ENCODE data around the gene DCLK1. TPM values are rescaled to one million over a fixed set of nuclear protein-coding genes. Genes with fewer than 3 reads are reported as not detected.
A peak's percentile ranks its signal among the peaks of the same experiment; 100 is the strongest.

The DCLK1 gene
- total RNA-seq, 1 donor from 2014 or later = 3.9 TPM

- H3K4me1 Mint-ChIP-seq (ENCODE audit: low read depth) = no peaks in the 10 kb centered on the region
- H3K36me3 Mint-ChIP-seq (ENCODE audit: insufficient read depth) = no peaks in the 10 kb centered on the region
- no peak overlapping the region for H3K27ac Mint-ChIP-seq
- H3K27me3 Mint-ChIP-seq = no peaks in the 10 kb centered on the region
- TF ChIP-seq, protein P1, sequence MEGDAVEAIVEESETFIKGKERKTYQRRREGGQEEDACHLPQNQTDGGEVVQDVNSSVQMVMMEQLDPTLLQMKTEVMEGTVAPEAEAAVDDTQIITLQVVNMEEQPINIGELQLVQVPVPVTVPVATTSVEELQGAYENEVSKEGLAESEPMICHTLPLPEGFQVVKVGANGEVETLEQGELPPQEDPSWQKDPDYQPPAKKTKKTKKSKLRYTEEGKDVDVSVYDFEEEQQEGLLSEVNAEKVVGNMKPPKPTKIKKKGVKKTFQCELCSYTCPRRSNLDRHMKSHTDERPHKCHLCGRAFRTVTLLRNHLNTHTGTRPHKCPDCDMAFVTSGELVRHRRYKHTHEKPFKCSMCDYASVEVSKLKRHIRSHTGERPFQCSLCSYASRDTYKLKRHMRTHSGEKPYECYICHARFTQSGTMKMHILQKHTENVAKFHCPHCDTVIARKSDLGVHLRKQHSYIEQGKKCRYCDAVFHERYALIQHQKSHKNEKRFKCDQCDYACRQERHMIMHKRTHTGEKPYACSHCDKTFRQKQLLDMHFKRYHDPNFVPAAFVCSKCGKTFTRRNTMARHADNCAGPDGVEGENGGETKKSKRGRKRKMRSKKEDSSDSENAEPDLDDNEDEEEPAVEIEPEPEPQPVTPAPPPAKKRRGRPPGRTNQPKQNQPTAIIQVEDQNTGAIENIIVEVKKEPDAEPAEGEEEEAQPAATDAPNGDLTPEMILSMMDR (IDR thresholded peaks at IDR 0.05; ENCODE audit: unreplicated experiment) = no peak
- H3K4me3 Mint-ChIP-seq (ENCODE audit: low read depth) = no peak overlapping the region
- DNase-seq (ENCODE audit: low spot score, unreplicated experiment) = no peak
- peaks cover 3% of the 10 kb centered on the region for H3K9me3 Mint-ChIP-seq (ENCODE audit: low read depth)
These were observed 92.2 kb downstream of the DCLK1 start for GRCh38 chr13:36038785-36039555.

DNA sequence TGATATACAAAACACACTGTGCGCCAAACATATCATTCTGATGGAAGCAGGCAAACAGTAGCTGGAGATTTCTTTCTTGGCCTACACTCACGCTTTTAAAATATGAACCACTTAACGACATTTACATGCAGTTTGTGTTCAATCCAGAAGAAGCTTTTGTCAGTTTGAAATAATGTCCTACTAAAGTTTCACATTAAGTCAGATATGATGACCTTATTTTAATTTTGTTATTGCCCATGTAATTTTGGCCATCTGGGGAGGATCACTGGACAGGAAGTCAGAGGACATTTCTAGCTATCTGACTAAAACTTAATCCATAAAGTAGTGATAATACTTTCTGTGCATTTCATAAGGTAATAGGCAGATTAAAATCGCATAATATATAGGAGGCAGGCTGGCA, 98.1 kb downstream of the DCLK1 start:
- H3K9me3 Mint-ChIP-seq (ENCODE audit: low read depth) = peaks cover 3% of the 10 kb centered on the region
- H3K27ac Mint-ChIP-seq = no peak overlapping the region
- no peak overlapping the region for H3K4me3 Mint-ChIP-seq (ENCODE audit: low read depth)
- no peak for DNase-seq (ENCODE audit: low spot score, unreplicated experiment)
- no peaks in the 10 kb centered on the region for H3K27me3 Mint-ChIP-seq
- H3K4me1 Mint-ChIP-seq (ENCODE audit: low read depth) = no peaks in the 10 kb centered on the region
- H3K36me3 Mint-ChIP-seq (ENCODE audit: insufficient read depth) = no peaks in the 10 kb centered on the region
- TF ChIP-seq, protein P1 (IDR thresholded peaks at IDR 0.05; ENCODE audit: unreplicated experiment) = no peak

GRCh38 chr13:36031490-36031889, 99.7 kb downstream of the DCLK1 start:
- TF ChIP-seq, protein P1 (IDR thresholded peaks at IDR 0.05; ENCODE audit: unreplicated experiment) = no peak
- Mint-ChIP-seq H3K9me3 (ENCODE audit: low read depth) (no peaks in the 10 kb centered on the region), H3K36me3 (ENCODE audit: insufficient read depth) (no peaks in the 10 kb centered on the region), H3K4me3 (ENCODE audit: low read depth) (no peak overlapping the region), H3K27ac (no peak overlapping the region), H3K4me1 (ENCODE audit: low read depth) (no peaks in the 10 kb centered on the region), H3K27me3 (no peaks in the 10 kb centered on the region)
- no peak for DNase-seq (ENCODE audit: low spot score, unreplicated experiment)

GRCh38 chr13:36030670-36031331, 100.4 kb downstream of the DCLK1 start:
- Mint-ChIP-seq H3K4me3 (ENCODE audit: low read depth) (no peak overlapping the region), H3K9me3 (ENCODE audit: low read depth) (no peaks in the 10 kb centered on the region), H3K4me1 (ENCODE audit: low read depth) (no peaks in the 10 kb centered on the region), H3K27ac (peak overlapping the region; percentile 42), H3K27me3 (no peaks in the 10 kb centered on the region), H3K36me3 (ENCODE audit: insufficient read depth) (no peaks in the 10 kb centered on the region)
- TF ChIP-seq, protein P1 (IDR thresholded peaks at IDR 0.05; ENCODE audit: unreplicated experiment) = no peak
- no peak for DNase-seq (ENCODE audit: low spot score, unreplicated experiment)

GRCh38 chr13:36029166-36029565, 102.0 kb downstream of the DCLK1 start:
- Mint-ChIP-seq H3K4me1 (ENCODE audit: low read depth) (no peaks in the 10 kb centered on the region), H3K27me3 (no peaks in the 10 kb centered on the region)
- TF ChIP-seq, protein P1 (IDR thresholded peaks at IDR 0.05; ENCODE audit: unreplicated experiment) = no peak

More at GRCh38 chr13:36029166-36029565, 102.0 kb downstream of the DCLK1 start:
- no peak for DNase-seq (ENCODE audit: low spot score, unreplicated experiment)
- Mint-ChIP-seq H3K4me3 (ENCODE audit: low read depth) (no peak overlapping the region), H3K36me3 (ENCODE audit: insufficient read depth) (no peaks in the 10 kb centered on the region), H3K27ac (no peak overlapping the region), H3K9me3 (ENCODE audit: low read depth) (no peaks in the 10 kb centered on the region)
